ENCODE data around the gene LBR.

LBR gene

DNA sequence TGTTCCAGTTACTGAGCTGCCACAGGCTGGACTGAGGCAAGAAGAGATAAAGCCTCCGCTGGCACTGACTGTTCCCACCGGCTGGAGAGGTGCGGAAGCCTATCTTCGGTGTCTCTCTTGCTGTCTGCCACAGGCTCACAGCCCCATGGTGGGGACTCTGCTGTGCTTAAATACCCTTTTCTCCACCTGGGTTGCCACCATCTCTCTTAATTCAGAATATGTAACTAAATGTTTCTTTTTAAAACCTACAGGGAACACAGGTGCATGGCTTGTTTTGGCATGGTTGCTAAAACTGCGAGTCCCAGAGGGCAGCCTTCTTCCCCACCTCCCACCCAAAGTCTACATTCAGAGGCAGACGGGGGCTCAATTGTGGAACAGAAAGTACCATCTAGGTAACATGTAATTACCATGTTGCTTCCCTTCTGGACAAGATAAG, 8.1 kb upstream of the LBR start:
- no peak for DNase-seq (ENCODE audit: low spot score)
- TF ChIP-seq, protein P1, sequence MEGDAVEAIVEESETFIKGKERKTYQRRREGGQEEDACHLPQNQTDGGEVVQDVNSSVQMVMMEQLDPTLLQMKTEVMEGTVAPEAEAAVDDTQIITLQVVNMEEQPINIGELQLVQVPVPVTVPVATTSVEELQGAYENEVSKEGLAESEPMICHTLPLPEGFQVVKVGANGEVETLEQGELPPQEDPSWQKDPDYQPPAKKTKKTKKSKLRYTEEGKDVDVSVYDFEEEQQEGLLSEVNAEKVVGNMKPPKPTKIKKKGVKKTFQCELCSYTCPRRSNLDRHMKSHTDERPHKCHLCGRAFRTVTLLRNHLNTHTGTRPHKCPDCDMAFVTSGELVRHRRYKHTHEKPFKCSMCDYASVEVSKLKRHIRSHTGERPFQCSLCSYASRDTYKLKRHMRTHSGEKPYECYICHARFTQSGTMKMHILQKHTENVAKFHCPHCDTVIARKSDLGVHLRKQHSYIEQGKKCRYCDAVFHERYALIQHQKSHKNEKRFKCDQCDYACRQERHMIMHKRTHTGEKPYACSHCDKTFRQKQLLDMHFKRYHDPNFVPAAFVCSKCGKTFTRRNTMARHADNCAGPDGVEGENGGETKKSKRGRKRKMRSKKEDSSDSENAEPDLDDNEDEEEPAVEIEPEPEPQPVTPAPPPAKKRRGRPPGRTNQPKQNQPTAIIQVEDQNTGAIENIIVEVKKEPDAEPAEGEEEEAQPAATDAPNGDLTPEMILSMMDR (IDR thresholded peaks at IDR 0.05; ENCODE audit: extremely low read depth, missing control alignments), result no peak

DNA sequence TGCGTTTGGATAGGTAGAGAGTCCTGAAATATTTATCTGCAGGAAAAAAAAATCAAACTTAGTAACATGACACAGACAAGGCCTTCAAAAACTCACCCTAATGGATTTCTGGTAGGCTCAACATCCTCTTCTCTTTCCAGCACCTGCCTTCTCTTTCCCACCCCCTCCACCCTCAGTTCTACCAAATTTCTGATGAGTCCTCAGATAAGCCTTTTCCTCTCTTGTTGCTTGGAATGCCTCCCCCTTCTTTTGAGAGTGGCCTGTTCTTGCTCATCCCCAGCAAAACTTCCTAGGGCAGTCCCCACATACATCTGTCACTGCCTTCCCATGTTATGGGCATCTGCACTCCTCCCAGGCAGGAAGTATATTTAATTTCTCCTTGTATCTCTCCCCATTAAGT, 7.6 kb upstream of the LBR start:
- TF ChIP-seq, protein P1 (IDR thresholded peaks at IDR 0.05; ENCODE audit: extremely low read depth, missing control alignments), result no peak
- DNase-seq (ENCODE audit: low spot score), result no peak

DNA sequence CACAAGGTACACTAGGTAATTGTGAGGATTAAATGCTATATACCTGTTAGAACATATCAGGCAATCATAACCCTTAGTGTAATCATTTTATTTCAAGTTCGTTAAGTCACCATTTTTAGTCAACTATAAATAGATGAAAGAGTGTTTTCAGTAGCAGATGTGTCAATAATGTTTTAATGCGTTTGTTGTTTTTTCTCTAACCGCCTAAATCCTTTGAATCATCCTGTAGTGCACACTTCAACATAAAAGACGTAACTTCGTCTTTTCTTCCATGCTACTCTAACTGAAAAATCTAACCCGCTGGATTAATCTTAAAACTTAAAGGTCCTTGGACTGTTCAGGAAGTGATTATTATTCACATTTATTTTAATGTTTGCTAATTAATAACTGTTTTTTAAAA, 7.2 kb upstream of the LBR start:
- DNase-seq (ENCODE audit: low spot score), result no peak
- TF ChIP-seq, protein P1 (IDR thresholded peaks at IDR 0.05; ENCODE audit: extremely low read depth, missing control alignments), result no peak

DNA sequence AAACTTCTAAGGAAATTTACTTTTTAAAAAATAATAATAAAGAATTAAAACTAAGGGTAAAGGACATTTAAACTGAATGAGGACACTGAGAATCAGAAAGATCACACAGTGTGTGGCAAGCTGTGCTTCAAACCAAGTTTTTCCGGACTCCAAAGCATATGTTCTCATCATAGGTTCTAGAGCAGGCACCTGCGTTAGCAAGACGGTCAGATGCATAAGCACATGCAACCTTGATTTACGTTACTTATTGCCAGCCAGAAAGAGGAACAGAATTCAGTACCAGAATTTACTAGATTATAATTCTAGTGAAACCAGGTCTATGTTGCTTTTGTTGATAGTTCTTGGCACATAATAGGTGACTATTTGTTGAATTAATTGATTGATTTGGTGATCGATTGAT, 6.2 kb upstream of the LBR start:
- no peak for DNase-seq (ENCODE audit: low spot score)
- TF ChIP-seq, protein P1 (IDR thresholded peaks at IDR 0.05; ENCODE audit: extremely low read depth, missing control alignments), result no peak

DNA sequence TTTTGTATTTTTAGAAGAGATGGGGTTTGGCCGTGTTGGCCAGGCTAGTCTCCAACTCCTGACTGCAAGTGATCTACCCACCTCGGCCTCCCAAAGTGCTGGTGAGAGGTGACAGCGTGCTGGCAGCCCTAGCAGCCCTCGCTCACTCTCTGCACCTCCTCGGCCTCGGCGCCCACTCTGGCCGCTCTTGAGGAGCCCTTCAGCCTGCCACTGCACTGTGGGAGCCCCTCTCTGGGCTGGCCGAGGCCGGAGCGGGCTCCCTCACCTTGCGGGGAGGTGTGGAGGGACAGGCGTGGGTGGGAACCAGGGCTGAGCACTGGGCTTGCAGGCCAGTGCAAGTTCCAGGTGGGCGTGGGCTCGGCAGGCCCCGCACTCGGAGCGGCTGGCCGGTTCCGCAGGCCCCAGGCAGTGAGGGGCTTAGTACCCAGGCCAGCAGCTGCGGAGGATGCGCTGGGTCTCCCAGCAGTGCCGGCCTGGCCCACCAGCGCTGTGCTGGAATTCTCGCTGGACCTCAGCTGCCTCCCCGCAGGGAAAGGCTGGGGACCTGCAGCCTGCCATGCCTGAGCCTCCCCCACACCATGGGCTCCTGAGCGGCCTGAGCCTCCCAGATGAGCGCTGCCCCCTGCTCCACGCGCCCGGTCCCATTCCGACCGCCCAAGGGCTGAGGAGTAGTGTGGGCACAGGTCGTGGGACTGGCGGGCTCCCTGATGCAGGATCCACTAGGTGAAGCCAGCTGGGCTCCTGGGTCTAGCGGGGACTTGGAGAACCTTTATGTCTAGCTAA, 3.4 kb upstream of the LBR start:
- no peak for DNase-seq (ENCODE audit: low spot score)
- TF ChIP-seq, protein P1 (IDR thresholded peaks at IDR 0.05; ENCODE audit: extremely low read depth, missing control alignments), result no peak

DNA sequence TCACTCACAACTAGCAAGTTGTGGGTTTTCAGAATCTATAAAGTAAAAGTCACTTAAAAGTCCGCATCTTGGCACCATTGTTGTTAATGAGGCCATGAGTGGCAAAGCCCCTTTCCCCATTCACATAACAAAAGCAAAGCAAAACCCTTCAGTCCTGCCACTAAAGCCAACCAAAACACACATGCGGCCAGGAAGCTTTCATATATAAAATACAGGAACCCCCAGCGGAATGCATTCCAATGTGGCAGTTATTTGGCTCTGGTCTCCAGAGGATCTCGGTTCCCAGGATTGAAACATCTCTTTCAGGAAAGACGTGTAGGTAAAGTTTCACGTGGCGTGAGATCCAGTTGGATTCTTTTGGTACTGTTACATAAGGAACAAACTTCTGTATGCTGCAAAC, 2.5 kb upstream of the LBR start:
- TF ChIP-seq, protein P1 (IDR thresholded peaks at IDR 0.05; ENCODE audit: extremely low read depth, missing control alignments), result no peak
- no peak for DNase-seq (ENCODE audit: low spot score)

DNA sequence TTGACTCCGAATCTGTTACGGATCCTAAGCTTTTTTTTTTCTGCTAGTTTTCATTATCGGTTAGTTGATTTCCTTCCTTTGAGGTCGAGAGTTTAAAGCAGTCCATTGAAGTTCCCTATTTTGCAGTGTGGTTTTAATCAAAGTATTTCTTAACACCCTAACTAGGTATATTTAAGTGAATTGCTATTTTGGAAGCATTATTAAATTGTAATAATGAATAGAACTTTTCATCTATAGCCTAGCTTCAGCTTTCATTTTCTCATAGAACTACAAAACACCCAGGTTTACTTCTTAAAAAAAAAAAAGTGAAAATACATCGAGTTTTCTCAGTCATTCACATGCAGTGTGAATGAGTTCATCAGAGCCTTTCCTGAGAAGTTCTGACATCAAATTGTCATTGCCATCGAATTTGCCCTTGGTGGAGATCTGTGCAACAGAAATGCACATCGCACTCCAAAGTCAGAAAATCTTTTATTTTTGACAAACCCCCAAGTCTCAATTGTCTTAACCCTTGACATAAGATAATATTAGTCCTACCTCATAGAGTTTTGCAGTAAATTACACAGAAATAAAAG, 1.1 kb upstream of the LBR start:
- TF ChIP-seq, protein P1 (IDR thresholded peaks at IDR 0.05; ENCODE audit: extremely low read depth, missing control alignments), result no peak
- peak; percentile 48 for DNase-seq (ENCODE audit: low spot score)
